GM12874 (cell line): ENCODE measurements around the gene TNXB.

Source experiments
- CTCF ChIP-seq: IDR thresholded peaks from 2 replicates; pipeline ENCODE4 v1.5.1; 2011; ENCODE audit warnings: low read depth, mild to moderate bottlenecking, control low read depth, low read length, moderate library complexity; ENCODE audit not compliant: insufficient read depth

The TNXB gene

GRCh38 chr6:32068867-32069266, 40.3 kb downstream of the TNXB start:
- no peak for TF ChIP-seq CTCF

- no peak for TF ChIP-seq CTCF
These were observed 44.4 kb downstream of the TNXB start for GRCh38 chr6:32064706-32065105.

- TF ChIP-seq CTCF = no peak
These were observed 48.0 kb downstream of the TNXB start for GRCh38 chr6:32060966-32061655.

GRCh38 chr6:32058511-32058963, 50.6 kb downstream of the TNXB start:
- TF ChIP-seq CTCF = no peak

GRCh38 chr6:32057966-32058365, 51.2 kb downstream of the TNXB start:
- TF ChIP-seq CTCF = no peak

- no peak for TF ChIP-seq CTCF
These were observed 52.9 kb downstream of the TNXB start for GRCh38 chr6:32056254-32056653.

- no peak for TF ChIP-seq CTCF
These were observed 58.6 kb downstream of the TNXB start for GRCh38 chr6:32050562-32050961.
